HG02870 (cell line): Measurements from ENCODE around the gene MND1.
A peak's percentile ranks its signal among the peaks of the same experiment; 100 is the strongest.
"Not testable (repeated sequence)": the region's sequence is repeated elsewhere in the genome, so short reads cannot be mapped to it uniquely, and the experiment has no call there.

Experiments
- ATAC-seq: cut with Tn5 transposase; IDR thresholded peaks from one replicate; pipeline ENCODE4 v1.9.1; 2021; ENCODE audit warnings: mild to moderate bottlenecking, moderate library complexity; ENCODE audit not compliant: unreplicated experiment

The MND1 gene

DNA sequence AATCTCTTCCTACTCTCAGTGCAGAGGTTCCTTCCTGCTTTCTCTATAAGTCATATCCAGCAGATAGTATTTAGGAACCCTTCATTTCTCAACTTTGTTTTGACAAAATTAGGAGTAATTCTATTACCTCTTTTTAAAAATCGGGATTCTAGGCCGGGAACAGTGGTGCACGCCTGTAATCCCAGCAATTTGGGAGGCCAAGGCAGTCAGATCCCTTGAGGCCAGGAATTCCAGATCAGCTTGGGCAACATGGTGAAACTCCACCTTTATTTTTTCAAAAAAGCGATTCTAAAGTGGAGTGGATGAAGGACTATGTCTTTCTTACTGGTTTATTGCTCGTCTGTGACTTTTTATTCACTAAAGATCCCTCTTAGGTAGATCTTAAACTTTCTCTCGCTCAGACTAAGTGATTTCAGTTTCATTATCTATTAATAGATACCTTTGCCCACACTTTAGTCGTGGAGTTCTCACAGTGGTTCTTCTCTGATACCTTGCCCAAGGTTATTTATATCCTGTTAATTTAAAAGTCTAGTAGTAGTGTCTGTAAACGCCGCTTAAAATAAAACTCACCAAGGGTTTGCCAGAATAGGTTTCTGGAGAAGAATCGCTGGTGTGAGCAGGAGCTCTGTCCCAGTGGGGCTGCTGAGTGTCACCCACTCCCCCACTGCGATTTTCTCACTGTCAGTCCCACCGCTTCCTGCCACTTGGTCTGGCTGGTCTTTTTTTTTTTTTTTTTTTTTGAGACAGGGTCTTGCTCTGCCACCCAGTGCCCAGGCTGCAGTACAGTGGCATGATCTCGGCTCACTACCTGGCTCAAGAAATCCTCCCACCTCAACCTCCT, 94.6 kb downstream of the MND1 start:
- peak; percentile 49 for ATAC-seq

DNA sequence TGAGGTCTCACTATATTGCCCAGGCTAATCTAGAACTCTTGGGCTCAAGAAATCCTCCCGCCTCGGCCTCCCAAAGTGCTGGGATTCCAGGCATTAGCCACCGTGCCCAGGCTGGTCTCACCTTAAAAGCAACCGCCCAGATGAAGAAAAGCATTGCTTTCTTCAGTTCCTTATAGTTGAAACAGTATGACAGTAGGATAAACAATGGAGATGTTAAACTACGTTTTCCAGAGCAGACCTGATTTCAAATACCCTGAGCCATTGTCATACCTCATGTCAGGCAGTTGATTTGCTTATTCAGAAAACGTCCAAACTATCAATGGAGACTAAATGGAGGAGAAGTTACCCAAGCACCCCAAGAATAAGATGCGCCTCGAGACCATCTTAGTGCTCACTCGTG, 95.3 kb downstream of the MND1 start:
- ATAC-seq = no peak

DNA sequence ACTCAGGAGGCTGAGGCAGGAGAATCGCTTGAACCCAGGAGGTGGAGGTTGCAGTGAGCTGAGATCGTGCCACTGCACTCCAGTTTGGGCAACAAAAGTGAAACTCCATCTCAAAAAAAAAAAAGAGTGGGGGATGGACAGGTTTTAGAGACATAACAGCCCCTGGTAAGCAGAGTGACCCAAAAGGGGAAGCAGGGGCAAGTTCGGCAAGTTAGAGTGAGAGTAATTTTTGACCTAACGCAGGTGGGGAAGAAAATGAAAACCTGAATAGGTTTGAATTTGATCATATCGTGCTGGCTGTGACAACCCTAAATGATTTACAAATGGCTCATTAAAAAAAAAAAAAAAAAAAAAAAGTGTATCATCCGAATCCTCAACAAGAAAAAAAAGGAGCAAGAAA, 96.0 kb downstream of the MND1 start:
- peak; percentile 32 for ATAC-seq

DNA sequence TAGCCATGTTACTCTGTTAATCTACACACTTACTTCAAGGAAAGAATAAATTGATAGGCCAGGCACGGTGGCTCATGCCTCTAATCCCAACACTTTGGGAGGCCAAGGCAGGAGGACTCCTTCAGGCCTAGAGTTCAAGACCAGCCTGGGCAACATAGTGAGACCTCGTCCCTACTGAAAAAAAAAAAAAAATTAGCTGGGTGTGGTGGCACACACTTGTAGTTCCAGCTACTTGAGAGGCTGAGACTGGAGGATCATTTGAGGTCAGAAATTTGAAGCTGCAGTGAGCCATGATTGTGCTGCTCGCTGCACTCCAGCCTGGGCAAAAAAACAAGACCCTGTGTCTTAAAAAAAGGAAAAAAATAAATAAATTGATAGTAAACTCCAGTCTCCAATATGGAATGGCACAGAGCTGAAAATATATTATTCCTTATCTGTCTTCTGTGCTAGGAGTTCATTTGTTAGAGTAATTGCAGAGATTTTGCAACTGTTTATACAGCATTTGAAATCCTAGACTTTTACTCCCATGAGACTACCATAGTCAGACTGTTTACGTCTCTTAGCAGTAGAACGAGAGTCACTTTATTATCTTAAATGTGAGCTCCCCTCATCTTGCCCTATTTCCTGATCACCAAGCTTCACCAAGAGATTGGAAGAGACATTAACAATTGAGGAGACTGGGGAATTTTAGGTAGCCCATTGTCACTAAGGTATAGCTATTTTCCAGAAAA, 102.9 kb downstream of the MND1 start:
- no peak for ATAC-seq

DNA sequence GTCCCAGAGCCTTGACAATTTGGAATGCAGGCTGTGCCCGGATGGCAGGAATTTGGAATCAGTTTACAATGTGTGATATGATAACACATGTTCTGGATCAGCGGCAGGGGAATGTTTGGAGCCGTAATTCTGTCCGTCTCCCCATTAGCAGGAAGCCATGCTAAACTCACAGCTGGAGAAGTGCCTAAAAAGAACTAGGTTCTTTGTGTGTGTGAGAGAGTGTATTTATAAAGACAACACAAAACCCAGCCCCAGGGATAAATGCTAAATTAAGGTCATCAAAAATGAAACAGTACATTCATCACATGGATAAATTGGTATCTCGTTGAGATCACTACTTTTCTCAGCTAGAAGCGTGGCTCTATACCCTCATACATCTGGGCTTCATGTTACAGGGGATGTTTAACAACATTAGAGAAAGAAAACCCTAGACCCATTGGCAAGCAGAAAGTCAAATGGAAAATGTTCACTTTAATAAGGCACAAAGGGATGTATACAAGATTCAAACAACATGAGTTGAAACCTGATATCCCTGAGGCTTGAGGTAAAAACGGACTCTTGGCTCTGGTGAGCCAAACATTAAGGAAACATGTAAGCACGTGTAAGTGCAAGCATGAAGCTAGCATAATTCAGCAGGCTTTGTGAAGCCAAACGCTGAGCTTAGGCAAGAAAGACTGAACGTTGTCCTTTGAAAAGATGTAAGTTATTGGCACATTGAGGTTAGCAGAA, 103.7 kb downstream of the MND1 start:
- no peak for ATAC-seq

DNA sequence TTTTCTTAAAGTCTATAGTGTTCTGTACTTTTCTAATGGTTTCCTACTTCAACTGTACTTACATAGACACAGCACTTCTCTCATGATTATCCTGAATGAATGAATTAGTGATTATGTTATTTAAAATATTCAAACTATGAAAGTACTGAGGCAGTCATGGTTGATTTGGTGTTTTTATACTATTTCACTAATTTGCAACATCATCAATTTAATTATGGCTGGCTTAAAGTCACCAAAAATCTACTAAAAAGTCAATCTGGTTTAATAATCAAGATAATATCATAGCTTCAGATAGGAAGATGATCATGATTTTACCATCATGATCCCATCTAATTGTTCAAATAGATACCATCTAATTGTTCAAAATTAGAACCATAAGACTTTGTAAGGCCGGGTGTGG, 104.8 kb downstream of the MND1 start:
- no peak for ATAC-seq

DNA sequence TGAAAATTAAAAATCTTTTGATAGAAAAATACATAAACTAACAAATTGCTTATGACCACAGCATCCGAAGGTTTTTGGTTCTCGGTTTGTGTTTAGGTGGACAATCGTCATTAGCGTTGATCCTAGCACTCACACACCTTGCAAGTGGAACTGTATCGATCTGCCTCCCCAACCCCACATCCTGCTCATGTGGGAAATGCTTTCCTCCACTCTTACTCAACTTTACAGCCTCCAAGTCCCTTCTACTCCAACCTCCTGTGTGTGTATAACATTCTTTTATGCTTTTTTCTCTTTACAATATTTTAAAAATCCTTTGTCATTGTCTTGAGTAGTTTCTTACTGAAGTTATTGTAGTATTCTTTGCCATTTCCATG, 106.0 kb downstream of the MND1 start:
- ATAC-seq = no peak

DNA sequence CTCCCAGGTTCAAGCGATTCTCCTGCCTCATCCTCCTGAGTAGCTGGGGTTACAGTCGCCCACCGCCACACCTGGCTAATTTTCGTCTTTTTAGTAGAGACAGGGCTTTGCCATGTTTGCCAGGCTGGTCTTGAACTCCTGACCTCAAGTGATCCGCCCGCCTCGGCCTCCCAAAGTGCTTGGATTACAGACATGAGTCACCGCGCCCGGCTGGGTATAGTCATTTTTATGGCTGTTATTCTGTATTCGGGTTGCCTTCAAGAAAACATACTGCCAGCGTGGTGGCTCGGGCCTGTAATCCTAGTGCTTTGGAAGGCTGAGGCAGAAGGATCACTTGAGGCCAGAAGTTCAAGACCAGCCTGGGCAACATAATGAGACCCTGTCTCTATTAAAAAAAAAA, 106.7 kb downstream of the MND1 start:
- ATAC-seq = not testable (repeated sequence)

DNA sequence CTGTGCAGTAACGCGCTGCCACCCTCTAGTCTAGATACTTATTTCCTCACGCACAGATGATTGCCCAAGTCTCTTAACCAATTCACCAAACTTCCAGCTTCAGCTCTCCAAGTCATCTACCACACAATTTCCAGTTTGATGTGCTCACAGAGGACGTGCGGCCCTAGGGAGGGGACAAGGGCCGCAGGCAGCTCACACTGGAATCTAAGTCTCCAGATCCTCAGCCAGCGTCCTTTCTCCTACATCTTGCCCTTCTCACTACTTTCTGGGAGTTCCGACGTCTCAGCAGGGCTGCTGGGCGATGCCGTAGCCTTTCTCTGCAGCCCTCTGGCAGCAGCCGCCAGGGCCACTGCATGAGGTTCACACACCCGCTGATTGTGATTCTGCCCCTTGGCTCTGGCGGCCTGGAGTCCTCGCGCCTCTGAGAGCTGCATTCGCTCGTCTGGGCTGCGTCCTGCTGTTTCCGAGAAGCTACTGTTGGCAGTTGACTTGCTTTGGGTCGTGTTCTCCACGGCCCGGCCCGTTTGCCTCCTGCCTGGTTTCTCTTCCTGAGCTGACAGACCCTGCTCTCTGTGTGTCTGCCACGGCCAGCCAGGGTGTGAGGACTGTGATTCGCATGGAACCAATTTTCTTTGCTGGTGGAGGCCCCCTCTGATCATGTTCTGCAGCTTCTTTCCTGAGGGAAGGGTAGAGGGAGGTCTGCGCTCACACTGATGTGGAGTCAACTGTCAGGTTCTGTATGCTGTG, 107.6 kb downstream of the MND1 start:
- no peak for ATAC-seq

DNA sequence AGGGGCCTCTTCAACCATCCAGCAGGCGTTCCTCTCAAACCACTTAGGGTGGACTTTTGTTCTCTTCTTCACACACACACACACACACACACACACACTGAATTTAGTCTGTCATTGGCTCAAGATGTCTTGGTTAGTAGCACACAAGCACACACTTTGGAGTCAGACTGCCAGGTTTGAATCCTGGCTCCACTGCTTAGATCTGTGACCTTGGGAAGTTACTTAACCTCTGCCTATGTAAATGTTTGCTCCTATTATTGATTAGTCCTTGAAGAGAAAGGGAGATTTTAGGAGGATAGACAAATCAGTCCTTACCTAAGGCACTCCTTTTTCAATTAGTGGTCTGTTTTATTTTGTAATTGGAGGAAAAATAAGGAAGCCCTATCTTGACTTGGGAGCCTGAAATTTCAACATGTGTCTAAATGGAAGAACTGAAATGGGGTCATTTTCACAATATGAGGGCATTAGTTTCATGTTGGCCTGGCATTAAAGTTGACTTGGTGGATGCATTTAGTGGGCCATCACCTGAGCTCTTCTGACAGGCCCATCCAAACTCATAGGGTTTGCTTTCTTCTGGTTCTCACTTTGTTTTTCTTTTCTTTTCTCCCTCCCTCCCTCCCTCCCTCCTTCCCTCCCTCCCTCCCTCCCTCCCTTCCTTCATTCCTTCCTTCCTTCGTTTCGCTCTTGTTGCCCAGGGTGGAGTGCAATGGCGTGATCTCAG, 108.3 kb downstream of the MND1 start:
- no peak for ATAC-seq

DNA sequence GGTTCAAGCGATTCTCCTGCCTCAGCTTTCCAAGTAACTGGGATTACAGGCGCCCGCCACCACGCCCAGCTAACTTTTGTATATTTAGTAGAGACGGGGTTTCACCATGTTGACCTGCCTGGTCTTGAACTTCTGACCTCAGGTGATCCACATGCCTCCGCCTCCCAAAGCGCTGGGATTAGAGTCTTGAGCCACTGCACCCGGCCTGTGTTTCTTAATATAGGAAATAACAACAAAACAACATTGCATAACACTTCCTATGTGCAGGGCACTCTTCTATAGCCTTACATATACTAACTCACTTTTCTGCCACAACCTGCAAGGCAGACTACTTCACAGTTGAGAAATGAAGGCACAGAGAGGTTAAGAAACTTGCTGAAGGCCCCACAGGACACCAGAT, 108.9 kb downstream of the MND1 start:
- no peak for ATAC-seq

DNA sequence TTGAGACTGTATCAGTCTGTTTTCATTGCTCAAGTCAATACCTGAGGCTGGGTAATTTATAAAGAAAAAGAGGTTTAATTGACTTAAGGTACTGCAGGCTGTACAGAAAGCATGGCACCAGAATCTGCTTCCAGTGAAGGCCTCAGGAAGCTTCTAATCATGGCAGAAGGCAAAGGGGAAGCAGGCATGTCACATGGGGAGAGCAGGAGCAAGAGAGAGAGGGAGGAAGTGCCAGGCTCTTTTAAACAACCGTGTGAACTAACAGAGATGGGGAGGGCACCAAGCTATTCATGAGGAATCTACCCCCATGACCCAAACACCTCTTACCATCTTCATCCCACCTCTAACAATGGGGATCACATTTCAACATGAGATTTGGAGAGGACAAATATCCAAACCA, 114.5 kb downstream of the MND1 start:
- ATAC-seq = no peak

DNA sequence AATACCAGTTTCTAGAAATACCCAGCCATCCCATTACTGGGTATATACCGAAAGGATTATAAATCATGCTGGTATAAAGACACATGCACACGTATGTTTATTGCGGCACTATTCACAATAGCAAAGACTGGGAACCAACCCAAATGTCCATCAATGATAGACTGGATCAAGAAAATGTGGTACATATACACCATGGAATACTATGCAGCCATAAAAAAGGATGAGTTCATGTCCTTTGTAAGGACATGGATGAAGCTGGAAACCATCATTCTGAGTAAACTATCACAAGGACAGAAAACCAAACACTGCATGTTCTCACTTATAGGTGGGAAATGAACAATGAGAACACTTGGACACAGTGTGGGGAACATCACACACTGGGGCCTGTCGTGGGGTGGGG, 117.1 kb downstream of the MND1 start:
- ATAC-seq = not testable (repeated sequence)

DNA sequence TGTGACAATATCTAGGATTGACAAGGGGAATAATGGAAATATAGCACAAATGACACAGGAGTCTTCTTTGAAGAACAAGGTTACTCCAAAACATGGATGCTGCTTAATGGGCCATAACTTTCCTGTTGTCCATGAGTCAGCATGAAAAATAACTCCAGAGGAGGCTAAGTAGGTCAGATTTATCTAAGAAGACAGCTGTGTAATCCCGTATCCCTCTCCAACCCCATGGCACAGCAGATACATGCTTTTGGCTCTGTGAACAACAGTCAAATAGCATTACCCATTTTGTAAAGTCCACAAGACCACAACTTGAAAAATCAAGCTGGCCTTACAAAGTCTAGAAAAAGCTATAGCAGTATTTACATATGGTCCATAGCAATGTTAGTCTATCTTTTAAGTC, 119.6 kb downstream of the MND1 start:
- ATAC-seq = no peak
